ENCODE results near the gene USP17L26.
"Not testable (repeated sequence)": the region's sequence is repeated elsewhere in the genome, so short reads cannot be mapped to it uniquely, and the experiment has no call there.

Gene USP17L26, protein sequence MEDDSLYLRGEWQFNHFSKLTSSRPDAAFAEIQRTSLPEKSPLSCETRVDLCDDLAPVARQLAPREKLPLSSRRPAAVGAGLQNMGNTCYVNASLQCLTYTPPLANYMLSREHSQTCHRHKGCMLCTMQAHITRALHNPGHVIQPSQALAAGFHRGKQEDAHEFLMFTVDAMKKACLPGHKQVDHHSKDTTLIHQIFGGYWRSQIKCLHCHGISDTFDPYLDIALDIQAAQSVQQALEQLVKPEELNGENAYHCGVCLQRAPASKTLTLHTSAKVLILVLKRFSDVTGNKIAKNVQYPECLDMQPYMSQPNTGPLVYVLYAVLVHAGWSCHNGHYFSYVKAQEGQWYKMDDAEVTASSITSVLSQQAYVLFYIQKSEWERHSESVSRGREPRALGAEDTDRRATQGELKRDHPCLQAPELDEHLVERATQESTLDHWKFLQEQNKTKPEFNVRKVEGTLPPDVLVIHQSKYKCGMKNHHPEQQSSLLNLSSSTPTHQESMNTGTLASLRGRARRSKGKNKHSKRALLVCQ

DNA sequence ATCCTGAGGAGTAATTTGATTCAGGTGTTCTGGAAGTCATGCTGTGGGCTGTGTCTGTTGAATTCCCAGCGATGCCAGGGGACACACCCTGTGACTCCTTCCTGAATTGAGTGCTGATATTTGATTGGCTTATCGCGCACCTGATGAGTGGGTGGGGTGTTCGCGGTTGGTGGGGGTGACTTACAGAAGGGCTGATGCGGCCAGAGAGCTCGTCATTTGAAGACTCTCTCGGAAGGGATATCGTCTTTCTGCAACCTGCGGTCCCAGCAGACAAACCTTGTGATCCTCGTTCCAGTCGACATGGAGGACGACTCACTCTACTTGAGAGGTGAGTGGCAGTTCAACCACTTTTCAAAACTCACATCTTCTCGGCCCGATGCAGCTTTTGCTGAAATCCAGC is at the start of gene USP17L26:
USP17L26 (plus strand) TSS at position 301 of the 400 bp plus-strand sequence; CDS start at position 301, 0 bp downstream.
- not testable (repeated sequence) for DNase-seq (ENCODE audit: insufficient read length, low spot score); FAIRE-seq

DNA sequence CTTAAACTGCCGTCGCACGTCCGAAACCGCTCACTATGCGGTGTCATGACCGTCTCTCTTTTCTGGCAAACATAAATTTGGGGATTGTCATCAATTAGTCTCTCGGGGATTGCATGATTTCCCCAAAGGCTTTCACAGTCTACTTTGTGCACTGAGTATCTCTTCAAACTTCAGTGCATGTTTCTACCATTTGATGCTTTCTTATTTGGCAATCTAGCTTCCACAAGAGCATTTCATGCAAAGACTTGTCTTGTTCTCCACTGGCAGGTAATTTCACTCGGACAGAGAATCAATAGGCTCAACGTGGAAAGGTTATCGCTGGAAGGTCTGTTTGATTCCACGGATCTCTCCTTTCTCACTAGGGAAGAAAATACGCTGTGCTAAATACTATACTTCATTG is 10.3 kb upstream of the USP17L26 start:
- not testable (repeated sequence) for DNase-seq (ENCODE audit: insufficient read length, low spot score); FAIRE-seq

DNA sequence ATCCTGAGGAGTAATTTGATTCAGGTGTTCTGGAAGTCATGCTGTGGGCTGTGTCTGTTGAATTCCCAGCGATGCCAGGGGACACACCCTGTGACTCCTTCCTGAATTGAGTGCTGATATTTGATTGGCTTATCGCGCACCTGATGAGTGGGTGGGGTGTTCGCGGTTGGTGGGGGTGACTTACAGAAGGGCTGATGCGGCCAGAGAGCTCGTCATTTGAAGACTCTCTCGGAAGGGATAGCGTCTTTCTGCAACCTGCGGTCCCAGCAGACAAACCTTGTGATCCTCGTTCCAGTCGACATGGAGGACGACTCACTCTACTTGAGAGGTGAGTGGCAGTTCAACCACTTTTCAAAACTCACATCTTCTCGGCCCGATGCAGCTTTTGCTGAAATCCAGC is 9.6 kb upstream of the USP17L26 start, which contains the start of gene USP17L24:
USP17L24 (plus strand) TSS at position 301 of the 400 bp plus-strand sequence; CDS start at position 301, 0 bp downstream.
- DNase-seq (ENCODE audit: insufficient read length, low spot score); FAIRE-seq: not testable (repeated sequence)

DNA sequence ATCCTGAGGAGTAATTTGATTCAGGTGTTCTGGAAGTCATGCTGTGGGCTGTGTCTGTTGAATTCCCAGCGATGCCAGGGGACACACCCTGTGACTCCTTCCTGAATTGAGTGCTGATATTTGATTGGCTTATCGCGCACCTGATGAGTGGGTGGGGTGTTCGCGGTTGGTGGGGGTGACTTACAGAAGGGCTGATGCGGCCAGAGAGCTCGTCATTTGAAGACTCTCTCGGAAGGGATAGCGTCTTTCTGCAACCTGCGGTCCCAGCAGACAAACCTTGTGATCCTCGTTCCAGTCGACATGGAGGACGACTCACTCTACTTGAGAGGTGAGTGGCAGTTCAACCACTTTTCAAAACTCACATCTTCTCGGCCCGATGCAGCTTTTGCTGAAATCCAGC is 4.8 kb upstream of the USP17L26 start, which contains the start of gene USP17L25:
USP17L25 (plus strand) TSS at position 301 of the 400 bp plus-strand sequence; CDS start at position 301, 0 bp downstream.
- DNase-seq (ENCODE audit: insufficient read length, low spot score); FAIRE-seq: not testable (repeated sequence)

DNA sequence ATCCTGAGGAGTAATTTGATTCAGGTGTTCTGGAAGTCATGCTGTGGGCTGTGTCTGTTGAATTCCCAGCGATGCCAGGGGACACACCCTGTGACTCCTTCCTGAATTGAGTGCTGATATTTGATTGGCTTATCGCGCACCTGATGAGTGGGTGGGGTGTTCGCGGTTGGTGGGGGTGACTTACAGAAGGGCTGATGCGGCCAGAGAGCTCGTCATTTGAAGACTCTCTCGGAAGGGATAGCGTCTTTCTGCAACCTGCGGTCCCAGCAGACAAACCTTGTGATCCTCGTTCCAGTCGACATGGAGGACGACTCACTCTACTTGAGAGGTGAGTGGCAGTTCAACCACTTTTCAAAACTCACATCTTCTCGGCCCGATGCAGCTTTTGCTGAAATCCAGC is 4.6 kb downstream of the USP17L26 start, which contains the start of gene USP17L5:
USP17L5 (plus strand) TSS at position 301 of the 400 bp plus-strand sequence; CDS start at position 301, 0 bp downstream.
- not testable (repeated sequence) for FAIRE-seq; DNase-seq (ENCODE audit: insufficient read length, low spot score)

DNA sequence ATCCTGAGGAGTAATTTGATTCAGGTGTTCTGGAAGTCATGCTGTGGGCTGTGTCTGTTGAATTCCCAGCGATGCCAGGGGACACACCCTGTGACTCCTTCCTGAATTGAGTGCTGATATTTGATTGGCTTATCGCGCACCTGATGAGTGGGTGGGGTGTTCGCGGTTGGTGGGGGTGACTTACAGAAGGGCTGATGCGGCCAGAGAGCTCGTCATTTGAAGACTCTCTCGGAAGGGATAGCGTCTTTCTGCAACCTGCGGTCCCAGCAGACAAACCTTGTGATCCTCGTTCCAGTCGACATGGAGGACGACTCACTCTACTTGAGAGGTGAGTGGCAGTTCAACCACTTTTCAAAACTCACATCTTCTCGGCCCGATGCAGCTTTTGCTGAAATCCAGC is 9.4 kb downstream of the USP17L26 start, which contains the start of gene USP17L27:
USP17L27 (plus strand) TSS at position 301 of the 400 bp plus-strand sequence; CDS start at position 301, 0 bp downstream.
- DNase-seq (ENCODE audit: insufficient read length, low spot score); FAIRE-seq: not testable (repeated sequence)

DNA sequence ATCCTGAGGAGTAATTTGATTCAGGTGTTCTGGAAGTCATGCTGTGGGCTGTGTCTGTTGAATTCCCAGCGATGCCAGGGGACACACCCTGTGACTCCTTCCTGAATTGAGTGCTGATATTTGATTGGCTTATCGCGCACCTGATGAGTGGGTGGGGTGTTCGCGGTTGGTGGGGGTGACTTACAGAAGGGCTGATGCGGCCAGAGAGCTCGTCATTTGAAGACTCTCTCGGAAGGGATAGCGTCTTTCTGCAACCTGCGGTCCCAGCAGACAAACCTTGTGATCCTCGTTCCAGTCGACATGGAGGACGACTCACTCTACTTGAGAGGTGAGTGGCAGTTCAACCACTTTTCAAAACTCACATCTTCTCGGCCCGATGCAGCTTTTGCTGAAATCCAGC is 14.1 kb downstream of the USP17L26 start, which contains the start of gene USP17L28:
USP17L28 (plus strand) TSS at position 301 of the 400 bp plus-strand sequence; CDS start at position 301, 0 bp downstream.
- DNase-seq (ENCODE audit: insufficient read length, low spot score); FAIRE-seq: not testable (repeated sequence)

DNA sequence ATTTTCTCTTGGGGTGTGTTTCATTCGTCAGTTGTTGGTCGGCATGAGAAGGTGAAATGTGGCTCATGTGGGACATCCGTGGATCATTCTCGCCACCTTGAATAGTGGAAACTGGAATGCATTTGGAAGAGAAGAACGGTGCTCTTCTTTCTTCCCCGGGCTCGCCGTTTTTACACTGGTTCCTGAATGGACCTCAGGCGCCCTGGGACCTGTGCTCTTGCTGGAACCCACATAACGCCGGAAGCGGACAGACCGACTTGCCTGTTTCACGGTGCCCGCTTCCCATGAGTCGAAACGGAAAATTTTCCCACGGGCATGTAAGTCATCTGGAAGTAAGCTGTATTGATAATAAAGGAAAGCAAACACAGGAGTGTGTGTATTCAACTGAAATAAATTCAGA is 16.4 kb downstream of the USP17L26 start:
- not testable (repeated sequence) for DNase-seq (ENCODE audit: insufficient read length, low spot score); FAIRE-seq

DNA sequence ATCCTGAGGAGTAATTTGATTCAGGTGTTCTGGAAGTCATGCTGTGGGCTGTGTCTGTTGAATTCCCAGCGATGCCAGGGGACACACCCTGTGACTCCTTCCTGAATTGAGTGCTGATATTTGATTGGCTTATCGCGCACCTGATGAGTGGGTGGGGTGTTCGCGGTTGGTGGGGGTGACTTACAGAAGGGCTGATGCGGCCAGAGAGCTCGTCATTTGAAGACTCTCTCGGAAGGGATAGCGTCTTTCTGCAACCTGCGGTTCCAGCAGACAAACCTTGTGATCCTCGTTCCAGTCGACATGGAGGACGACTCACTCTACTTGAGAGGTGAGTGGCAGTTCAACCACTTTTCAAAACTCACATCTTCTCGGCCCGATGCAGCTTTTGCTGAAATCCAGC is 18.9 kb downstream of the USP17L26 start, which contains the start of gene USP17L29:
USP17L29 (plus strand) TSS at position 301 of the 400 bp plus-strand sequence; CDS start at position 301, 0 bp downstream.
- not testable (repeated sequence) for DNase-seq (ENCODE audit: insufficient read length, low spot score); FAIRE-seq

DNA sequence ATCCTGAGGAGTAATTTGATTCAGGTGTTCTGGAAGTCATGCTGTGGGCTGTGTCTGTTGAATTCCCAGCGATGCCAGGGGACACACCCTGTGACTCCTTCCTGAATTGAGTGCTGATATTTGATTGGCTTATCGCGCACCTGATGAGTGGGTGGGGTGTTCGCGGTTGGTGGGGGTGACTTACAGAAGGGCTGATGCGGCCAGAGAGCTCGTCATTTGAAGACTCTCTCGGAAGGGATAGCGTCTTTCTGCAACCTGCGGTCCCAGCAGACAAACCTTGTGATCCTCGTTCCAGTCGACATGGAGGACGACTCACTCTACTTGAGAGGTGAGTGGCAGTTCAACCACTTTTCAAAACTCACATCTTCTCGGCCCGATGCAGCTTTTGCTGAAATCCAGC is 28.4 kb downstream of the USP17L26 start, which contains the start of gene USP17L30:
USP17L30 (plus strand) TSS at position 301 of the 400 bp plus-strand sequence; CDS start at position 301, 0 bp downstream.
- FAIRE-seq; DNase-seq (ENCODE audit: insufficient read length, low spot score): not testable (repeated sequence)

DNA sequence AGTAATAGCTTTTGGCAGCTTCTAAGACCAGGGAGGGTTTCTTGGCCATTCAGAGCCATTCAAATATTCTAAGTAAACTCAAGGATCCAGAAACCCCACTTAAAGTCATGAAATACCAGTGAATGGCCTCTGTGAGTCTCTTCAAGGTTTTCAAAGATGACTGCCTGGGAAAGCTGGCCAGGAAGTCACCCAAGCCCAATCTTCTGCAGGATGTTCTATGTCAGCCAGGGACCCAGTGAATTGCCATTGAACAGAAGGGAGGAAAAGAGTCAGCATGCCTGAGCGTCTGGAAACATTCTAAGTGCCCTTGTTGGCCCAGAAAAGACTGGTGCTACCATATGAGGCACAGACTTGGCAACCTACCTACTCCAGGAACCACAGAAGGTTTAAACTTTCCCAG is 45.4 kb downstream of the USP17L26 start:
- DNase-seq (ENCODE audit: insufficient read length, low spot score); FAIRE-seq: not testable (repeated sequence)

DNA sequence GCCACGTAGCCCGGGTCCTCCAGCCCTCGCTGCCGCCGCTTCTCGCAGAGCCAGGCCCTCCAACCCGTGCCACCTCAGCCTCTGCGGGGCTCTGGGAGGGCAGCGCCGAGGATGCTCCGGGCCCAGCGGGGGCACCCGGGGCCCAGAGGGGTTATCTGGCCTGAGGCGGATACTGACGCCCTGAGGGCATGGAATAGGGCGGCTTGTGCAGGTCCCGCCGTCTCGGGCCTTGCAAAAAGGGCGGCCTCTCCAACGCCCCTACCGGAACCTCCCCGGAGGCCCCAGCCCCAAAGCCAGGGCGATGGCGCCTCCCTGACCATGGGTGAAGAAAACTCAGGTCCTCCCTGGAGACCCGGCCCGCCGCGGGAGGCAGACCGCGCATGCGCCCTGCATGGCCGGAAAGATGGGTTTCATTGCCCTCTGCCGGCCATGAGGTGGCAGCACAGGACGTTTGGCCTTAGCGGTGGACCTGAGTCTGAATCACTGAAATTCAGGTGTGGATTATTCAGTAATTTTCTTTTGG is 46.6 kb downstream of the USP17L26 start:
- not testable (repeated sequence) for FAIRE-seq; DNase-seq (ENCODE audit: insufficient read length, low spot score)

DNA sequence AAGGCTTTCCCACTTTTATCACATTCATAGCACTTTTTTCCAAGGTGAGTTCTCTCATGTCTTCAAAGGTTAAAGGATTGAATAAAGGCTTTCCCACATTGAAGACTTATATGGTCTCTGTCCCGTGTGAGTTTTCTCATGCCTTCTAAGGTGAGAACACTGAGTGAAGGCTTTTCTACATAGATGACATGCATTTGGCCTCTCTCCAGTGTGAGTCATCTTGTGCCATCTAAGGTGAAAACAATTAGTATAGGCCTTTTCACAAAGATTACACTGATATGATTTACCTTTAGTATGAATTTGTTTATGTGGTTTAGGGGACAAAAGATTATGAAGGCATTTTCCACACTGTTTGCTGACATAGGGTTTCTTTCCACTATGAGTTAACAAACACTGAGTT is 49.7 kb downstream of the USP17L26 start:
- FAIRE-seq, result no peak
- no peak for TF ChIP-seq POLR2A (IDR thresholded peaks at IDR 0.05; ENCODE audit: low read depth, low read length)
- no peak for DNase-seq (ENCODE audit: insufficient read length, low spot score)
